Loucy (cell line): ENCODE results near the gene MYOM1.
A peak's percentile ranks its signal among the peaks of the same experiment; 100 is the strongest.

Experiments
- H2AFZ ChIP-seq: fragments of 200-600 bp; sonication (generic); 2 replicates; pipeline ENCODE4 v1.6.0; 2016; ENCODE audit warnings: antibody characterized with exemption, mild to moderate bottlenecking, low read length, moderate library complexity
- H3F3A ChIP-seq: fragments of 200-600 bp; 2 replicates; pipeline ENCODE4 v1.6.0; 2016; ENCODE audit warnings: antibody characterized with exemption, low read depth, mild to moderate bottlenecking
- H3K27me3 ChIP-seq: fragments of 200-600 bp; sonication (generic); 2 replicates; pipeline ENCODE4 v1.6.1; 2014; ENCODE audit warnings: low read length, mild to moderate bottlenecking; ENCODE audit not compliant: insufficient read depth, poor library complexity, severe bottlenecking
- H3K36me3 ChIP-seq: fragments of 200-600 bp; sonication (generic); 2 replicates; pipeline ENCODE4 v1.6.1; 2016; ENCODE audit warnings: low read length; ENCODE audit not compliant: insufficient read depth
- H3K4me1 ChIP-seq: fragments of 200-600 bp; sonication (generic); 2 replicates; pipeline ENCODE4 v1.5.1; 2014; ENCODE audit warnings: low read length, mild to moderate bottlenecking; ENCODE audit not compliant: insufficient read depth, poor library complexity, severe bottlenecking
- H3K4me2 ChIP-seq: fragments of 200-600 bp; sonication (generic); 2 replicates; pipeline ENCODE4 v1.6.0; 2014; ENCODE audit warnings: antibody characterized with exemption, low read length, low read depth, mild to moderate bottlenecking; ENCODE audit not compliant: poor library complexity, severe bottlenecking
- H3K4me3 ChIP-seq: fragments of 200-600 bp; sonication (generic); 2 replicates; pipeline ENCODE4 v1.5.1; 2014; ENCODE audit warnings: low read length, mild to moderate bottlenecking, mixed read lengths; ENCODE audit not compliant: poor library complexity, severe bottlenecking
- H3K79me2 ChIP-seq: fragments of 200-600 bp; sonication (generic); 2 replicates; pipeline ENCODE4 v1.6.1; 2014; ENCODE audit warnings: low read length; ENCODE audit not compliant: insufficient read depth
- H3K9ac ChIP-seq: fragments of 200-600 bp; sonication (generic); 2 replicates; pipeline ENCODE4 v1.6.0; 2014; ENCODE audit warnings: mild to moderate bottlenecking, low read depth, low read length, moderate library complexity; ENCODE audit not compliant: poor library complexity, severe bottlenecking
- H3K9me2 ChIP-seq: fragments of 200-600 bp; sonication (generic); replicated peaks from 2 replicates; pipeline ENCODE4 v1.6.1; 2016; ENCODE audit warnings: low read depth, low read length, mixed read lengths
- H3K9me3 ChIP-seq: fragments of 200-600 bp; sonication (generic); 2 replicates; pipeline ENCODE4 v1.6.1; 2014; ENCODE audit warnings: mild to moderate bottlenecking, antibody characterized with exemption, low read length, low read depth; ENCODE audit not compliant: insufficient read depth
- H4K20me1 ChIP-seq: fragments of 200-600 bp; sonication (generic); 2 replicates; pipeline ENCODE4 v1.6.0; 2014; ENCODE audit warnings: antibody characterized with exemption, low read length, mild to moderate bottlenecking; ENCODE audit not compliant: insufficient read depth, poor library complexity, severe bottlenecking
- EZH2phosphoT487 ChIP-seq: fragments of 200-600 bp; IDR thresholded peaks from 2 replicates; pipeline ENCODE4 v1.6.1; 2018; ENCODE audit warnings: antibody characterized with exemption, mild to moderate bottlenecking, moderate library complexity, borderline replicate concordance
- TF ChIP-seq, protein P1 (sequence below): fragments of 200-600 bp; sonication (generic); conservative IDR thresholded peaks from 2 replicates; pipeline ENCODE4 v1.5.1; 2014; ENCODE audit warnings: mild to moderate bottlenecking, antibody characterized with exemption, low read length

MYOM1 gene

DNA sequence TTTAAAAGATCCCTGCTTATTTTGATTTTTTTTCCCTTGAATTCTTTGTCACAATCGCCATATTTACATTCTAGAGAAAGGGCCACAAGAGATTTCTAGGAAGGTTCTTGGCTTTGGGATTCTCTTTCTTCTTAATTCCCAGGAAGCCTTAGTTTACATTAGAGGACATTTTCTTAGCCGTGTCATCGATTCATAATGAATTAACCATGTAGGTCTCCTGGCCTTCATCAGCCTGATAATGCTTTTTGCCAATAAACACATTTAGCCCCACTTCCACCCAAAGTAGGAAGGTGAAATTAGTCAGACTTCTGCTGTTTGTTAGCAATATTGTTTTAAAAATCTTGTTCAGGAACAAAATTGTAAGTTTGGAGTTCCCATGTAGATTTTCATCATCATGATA is 135.6 kb downstream of the MYOM1 start:
- no peak for TF ChIP-seq EZH2phosphoT487
- TF ChIP-seq, protein P1, sequence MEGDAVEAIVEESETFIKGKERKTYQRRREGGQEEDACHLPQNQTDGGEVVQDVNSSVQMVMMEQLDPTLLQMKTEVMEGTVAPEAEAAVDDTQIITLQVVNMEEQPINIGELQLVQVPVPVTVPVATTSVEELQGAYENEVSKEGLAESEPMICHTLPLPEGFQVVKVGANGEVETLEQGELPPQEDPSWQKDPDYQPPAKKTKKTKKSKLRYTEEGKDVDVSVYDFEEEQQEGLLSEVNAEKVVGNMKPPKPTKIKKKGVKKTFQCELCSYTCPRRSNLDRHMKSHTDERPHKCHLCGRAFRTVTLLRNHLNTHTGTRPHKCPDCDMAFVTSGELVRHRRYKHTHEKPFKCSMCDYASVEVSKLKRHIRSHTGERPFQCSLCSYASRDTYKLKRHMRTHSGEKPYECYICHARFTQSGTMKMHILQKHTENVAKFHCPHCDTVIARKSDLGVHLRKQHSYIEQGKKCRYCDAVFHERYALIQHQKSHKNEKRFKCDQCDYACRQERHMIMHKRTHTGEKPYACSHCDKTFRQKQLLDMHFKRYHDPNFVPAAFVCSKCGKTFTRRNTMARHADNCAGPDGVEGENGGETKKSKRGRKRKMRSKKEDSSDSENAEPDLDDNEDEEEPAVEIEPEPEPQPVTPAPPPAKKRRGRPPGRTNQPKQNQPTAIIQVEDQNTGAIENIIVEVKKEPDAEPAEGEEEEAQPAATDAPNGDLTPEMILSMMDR: no peak
- Histone ChIP-seq H3K4me1 (peaks cover 10% of the 10 kb centered on the region), H2AFZ (no peak overlapping the region; the same call in 1 of the 2 replicates), H3K9me2 (no peaks in the 10 kb centered on the region), H3K79me2 (no peaks in the 10 kb centered on the region), H3K9me3 (no peaks in the 10 kb centered on the region), H3K9ac (no peak overlapping the region), H3K4me3 (no peak overlapping the region), H3K27me3 (no peaks in the 10 kb centered on the region), H3K4me2 (no peak overlapping the region), H3F3A (no peaks in the 10 kb centered on the region), H4K20me1 (no peaks in the 10 kb centered on the region), H3K36me3 (no peaks in the 10 kb centered on the region)

DNA sequence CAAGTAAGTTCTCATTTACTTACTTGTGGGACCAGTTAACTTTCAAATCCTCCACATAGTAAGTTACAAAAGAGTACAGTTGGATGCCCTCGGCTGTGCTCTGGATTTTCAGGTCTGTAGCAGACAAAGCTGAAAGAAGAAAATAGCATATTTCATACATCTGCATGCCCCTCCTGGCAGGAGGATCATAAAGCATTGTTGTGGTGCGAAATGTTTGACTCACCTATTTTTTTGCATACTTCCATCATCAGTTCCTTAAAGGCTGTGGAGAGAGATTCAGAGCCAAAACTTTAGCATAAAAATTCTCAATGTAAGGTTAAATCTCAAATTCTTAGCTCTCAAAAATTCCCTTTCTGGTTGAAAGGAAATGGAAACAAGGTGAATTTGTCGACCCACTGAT is 136.0 kb downstream of the MYOM1 start:
- peaks cover 10% of the 10 kb centered on the region for H3K4me1 ChIP-seq
- no peak overlapping the region for H3K4me2 ChIP-seq
- no peak overlapping the region for H3K4me3 ChIP-seq
- no peaks in the 10 kb centered on the region for H3F3A ChIP-seq
- H3K36me3 ChIP-seq: no peaks in the 10 kb centered on the region
- H3K9ac ChIP-seq: no peak overlapping the region
- H4K20me1 ChIP-seq: no peaks in the 10 kb centered on the region
- H3K9me2 ChIP-seq: no peaks in the 10 kb centered on the region
- no peaks in the 10 kb centered on the region for H3K9me3 ChIP-seq
- H3K27me3 ChIP-seq: no peaks in the 10 kb centered on the region
- no peak for TF ChIP-seq EZH2phosphoT487
- TF ChIP-seq, protein P1: no peak
- H2AFZ ChIP-seq: no peak overlapping the region; the same call in 1 of the 2 replicates
- no peaks in the 10 kb centered on the region for H3K79me2 ChIP-seq

DNA sequence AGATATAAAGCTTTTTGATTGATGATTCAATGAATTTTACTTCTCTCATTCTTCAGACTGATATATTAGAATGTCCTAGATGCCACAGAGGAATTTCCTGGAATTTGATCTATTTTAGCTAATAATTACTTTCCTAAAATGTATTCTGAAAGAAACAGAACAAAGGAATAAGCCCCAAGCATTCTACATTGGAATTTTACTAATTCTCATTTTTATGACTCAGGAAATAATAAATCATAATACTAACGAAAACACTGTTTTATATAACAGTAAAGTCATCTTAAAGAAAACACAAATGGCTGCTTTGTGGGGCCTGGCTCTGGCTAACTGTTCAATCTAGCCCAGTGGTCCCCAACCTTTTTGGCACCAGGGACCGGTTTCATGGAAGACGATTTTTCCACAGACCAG is 138.2 kb downstream of the MYOM1 start:
- Histone ChIP-seq H3K79me2 (no peaks in the 10 kb centered on the region), H3K27me3 (no peaks in the 10 kb centered on the region), H3K36me3 (no peaks in the 10 kb centered on the region), H3K9me2 (no peaks in the 10 kb centered on the region), H2AFZ (no peak overlapping the region), H3K4me2 (peak overlapping the region; percentile 9), H3K4me1 (peaks cover 6% of the 10 kb centered on the region), H3K9me3 (no peaks in the 10 kb centered on the region), H3K9ac (no peak overlapping the region), H3K4me3 (no peak overlapping the region), H4K20me1 (no peaks in the 10 kb centered on the region), H3F3A (no peaks in the 10 kb centered on the region)
- TF ChIP-seq EZH2phosphoT487: no peak
- TF ChIP-seq, protein P1: no peak
